Panc1 (cell line): ENCODE measurements around the gene QRFPR.

ENCODE experiments used
- POLR2AphosphoS5 ChIP-seq: IDR thresholded peaks from 2 replicates; pipeline ENCODE4 v1.6.1; 2012; ENCODE audit warnings: mild to moderate bottlenecking, low read depth, low read length, moderate library complexity
- SIN3A ChIP-seq: IDR thresholded peaks from 2 replicates; pipeline ENCODE4 v1.6.1; 2012; ENCODE audit warnings: low read depth, mild to moderate bottlenecking, low read length, moderate library complexity, borderline replicate concordance; ENCODE audit not compliant: insufficient read depth
- TCF7L2 ChIP-seq: IDR thresholded peaks from 2 replicates; pipeline ENCODE4 v1.6.1; 2011; ENCODE audit warnings: mild to moderate bottlenecking, low read depth, low read length, inconsistent platforms
- TF ChIP-seq, protein P1 (sequence below): fragments of 450-650 bp; IDR thresholded peaks from 2 replicates; pipeline ENCODE4 v1.5.1; 2017; ENCODE audit warnings: mild to moderate bottlenecking
- TF ChIP-seq, protein P2 (sequence below), 2 experiments: IDR thresholded peaks; 2 replicates each; pipeline ENCODE4 v1.6.1; 2011 to 2012; ENCODE audit warnings: low read depth in 2 of 2, control low read depth in 1 of 2, low read length in 1 of 2, mild to moderate bottlenecking in 1 of 2, moderate library complexity in 1 of 2; ENCODE audit not compliant: insufficient read depth in 1 of 2

GRCh38 chr4:121283319-121283718 is 97.5 kb downstream of the QRFPR start:
- TF ChIP-seq, protein P1, sequence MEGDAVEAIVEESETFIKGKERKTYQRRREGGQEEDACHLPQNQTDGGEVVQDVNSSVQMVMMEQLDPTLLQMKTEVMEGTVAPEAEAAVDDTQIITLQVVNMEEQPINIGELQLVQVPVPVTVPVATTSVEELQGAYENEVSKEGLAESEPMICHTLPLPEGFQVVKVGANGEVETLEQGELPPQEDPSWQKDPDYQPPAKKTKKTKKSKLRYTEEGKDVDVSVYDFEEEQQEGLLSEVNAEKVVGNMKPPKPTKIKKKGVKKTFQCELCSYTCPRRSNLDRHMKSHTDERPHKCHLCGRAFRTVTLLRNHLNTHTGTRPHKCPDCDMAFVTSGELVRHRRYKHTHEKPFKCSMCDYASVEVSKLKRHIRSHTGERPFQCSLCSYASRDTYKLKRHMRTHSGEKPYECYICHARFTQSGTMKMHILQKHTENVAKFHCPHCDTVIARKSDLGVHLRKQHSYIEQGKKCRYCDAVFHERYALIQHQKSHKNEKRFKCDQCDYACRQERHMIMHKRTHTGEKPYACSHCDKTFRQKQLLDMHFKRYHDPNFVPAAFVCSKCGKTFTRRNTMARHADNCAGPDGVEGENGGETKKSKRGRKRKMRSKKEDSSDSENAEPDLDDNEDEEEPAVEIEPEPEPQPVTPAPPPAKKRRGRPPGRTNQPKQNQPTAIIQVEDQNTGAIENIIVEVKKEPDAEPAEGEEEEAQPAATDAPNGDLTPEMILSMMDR: no peak
- TF ChIP-seq POLR2AphosphoS5 (no peak), TCF7L2 (no peak), SIN3A (no peak)
- TF ChIP-seq, protein P2, sequence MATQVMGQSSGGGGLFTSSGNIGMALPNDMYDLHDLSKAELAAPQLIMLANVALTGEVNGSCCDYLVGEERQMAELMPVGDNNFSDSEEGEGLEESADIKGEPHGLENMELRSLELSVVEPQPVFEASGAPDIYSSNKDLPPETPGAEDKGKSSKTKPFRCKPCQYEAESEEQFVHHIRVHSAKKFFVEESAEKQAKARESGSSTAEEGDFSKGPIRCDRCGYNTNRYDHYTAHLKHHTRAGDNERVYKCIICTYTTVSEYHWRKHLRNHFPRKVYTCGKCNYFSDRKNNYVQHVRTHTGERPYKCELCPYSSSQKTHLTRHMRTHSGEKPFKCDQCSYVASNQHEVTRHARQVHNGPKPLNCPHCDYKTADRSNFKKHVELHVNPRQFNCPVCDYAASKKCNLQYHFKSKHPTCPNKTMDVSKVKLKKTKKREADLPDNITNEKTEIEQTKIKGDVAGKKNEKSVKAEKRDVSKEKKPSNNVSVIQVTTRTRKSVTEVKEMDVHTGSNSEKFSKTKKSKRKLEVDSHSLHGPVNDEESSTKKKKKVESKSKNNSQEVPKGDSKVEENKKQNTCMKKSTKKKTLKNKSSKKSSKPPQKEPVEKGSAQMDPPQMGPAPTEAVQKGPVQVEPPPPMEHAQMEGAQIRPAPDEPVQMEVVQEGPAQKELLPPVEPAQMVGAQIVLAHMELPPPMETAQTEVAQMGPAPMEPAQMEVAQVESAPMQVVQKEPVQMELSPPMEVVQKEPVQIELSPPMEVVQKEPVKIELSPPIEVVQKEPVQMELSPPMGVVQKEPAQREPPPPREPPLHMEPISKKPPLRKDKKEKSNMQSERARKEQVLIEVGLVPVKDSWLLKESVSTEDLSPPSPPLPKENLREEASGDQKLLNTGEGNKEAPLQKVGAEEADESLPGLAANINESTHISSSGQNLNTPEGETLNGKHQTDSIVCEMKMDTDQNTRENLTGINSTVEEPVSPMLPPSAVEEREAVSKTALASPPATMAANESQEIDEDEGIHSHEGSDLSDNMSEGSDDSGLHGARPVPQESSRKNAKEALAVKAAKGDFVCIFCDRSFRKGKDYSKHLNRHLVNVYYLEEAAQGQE (IDR thresholded peaks at IDR 0.05; ENCODE audit: insufficient read depth in 1 of 2, low read depth in 2 of 2, low read length in 1 of 2): no peak
